C4-2B (cell line): Measurements from ENCODE around the gene RCCD1.

Experiments
- H3K27ac ChIP-seq: fragments of 450-650 bp; 2 replicates; pipeline ENCODE4 v1.5.1; 2017
- ZFX ChIP-seq: fragments of 450-650 bp; IDR thresholded peaks from 2 replicates; pipeline ENCODE4 v1.6.1; 2017
- TF ChIP-seq, protein P1 (sequence below): fragments of 450-650 bp; conservative IDR thresholded peaks from 2 replicates; pipeline ENCODE4 v1.5.1; 2017; ENCODE audit warnings: mild to moderate bottlenecking

RCCD1 gene

GRCh38 chr15:90949979-90950675, 4.6 kb upstream of the RCCD1 start:
- TF ChIP-seq, protein P1, sequence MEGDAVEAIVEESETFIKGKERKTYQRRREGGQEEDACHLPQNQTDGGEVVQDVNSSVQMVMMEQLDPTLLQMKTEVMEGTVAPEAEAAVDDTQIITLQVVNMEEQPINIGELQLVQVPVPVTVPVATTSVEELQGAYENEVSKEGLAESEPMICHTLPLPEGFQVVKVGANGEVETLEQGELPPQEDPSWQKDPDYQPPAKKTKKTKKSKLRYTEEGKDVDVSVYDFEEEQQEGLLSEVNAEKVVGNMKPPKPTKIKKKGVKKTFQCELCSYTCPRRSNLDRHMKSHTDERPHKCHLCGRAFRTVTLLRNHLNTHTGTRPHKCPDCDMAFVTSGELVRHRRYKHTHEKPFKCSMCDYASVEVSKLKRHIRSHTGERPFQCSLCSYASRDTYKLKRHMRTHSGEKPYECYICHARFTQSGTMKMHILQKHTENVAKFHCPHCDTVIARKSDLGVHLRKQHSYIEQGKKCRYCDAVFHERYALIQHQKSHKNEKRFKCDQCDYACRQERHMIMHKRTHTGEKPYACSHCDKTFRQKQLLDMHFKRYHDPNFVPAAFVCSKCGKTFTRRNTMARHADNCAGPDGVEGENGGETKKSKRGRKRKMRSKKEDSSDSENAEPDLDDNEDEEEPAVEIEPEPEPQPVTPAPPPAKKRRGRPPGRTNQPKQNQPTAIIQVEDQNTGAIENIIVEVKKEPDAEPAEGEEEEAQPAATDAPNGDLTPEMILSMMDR: no peak
- no peak for TF ChIP-seq ZFX
- H3K27ac ChIP-seq: no peak overlapping the region

- no peak for TF ChIP-seq ZFX
- TF ChIP-seq, protein P1: no peak
- H3K27ac ChIP-seq: no peak overlapping the region
Observed at GRCh38 chr15:90950676-90951075, 4.0 kb upstream of the RCCD1 start.

GRCh38 chr15:90952901-90953677, 1.6 kb upstream of the RCCD1 start:
- H3K27ac ChIP-seq: no peak overlapping the region
- no peak for TF ChIP-seq ZFX
- TF ChIP-seq, protein P1: no peak

- no peak for TF ChIP-seq ZFX
- H3K27ac ChIP-seq: peak overlapping the region; percentile 95
Observed at GRCh38 chr15:90953947-90954711, 555 bp upstream of the RCCD1 start.

- TF ChIP-seq, protein P1: no peak
- TF ChIP-seq ZFX: no peak
- H3K27ac ChIP-seq: peak overlapping the region; percentile 95
Observed at GRCh38 chr15:90955624-90956273, 1.1 kb downstream of the RCCD1 start.

DNA sequence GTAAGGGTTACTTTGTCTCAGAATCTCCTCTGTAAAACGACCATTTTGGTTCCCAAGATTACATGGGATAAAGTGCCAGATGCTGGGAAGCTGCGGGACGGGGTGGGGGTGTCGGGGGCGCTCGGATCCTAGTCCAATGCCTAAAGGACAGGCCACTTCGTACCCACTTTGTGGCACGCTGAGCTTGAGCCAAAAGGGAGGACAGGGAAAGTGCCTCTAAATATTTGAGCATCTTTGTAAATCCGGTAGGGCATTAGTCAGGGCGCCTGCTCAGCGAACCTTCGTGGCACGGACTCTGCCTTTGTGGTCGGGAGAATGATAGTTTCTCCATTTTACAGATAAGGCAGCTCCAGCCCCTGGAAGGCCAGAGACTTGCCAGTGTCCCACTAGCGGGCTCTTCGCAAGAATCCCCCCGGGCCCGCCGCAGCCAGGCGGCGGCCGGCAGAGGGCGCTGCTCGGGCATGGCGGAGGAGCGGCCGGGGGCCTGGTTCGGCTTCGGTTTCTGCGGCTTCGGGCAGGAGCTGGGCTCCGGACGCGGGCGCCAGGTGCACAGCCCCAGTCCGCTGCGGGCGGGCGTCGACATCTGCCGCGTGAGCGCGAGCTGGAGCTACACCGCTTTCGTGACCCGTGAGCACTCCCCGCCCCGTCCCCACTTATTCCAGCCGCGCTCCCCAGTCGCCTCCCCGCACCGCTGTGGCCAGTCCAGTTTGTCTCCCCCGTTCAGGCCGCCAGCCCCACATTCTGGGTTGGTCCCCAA, 1.8 kb downstream of the RCCD1 start:
- TF ChIP-seq, protein P1: peak; percentile 99
- TF ChIP-seq ZFX: no peak
- H3K27ac ChIP-seq: peak overlapping the region; percentile 95
